ENCODE measurements around the gene CRACR2B.

CRACR2B gene

GRCh38 chr11:827897-828192 lies at the start of gene CRACR2B:
TSS of gene CRACR2B (plus strand) at chr11:827919. CDS start at chr11:828608, 689 bp downstream.
- no peak for DNase-seq (ENCODE audit: low read depth in 2 of 2)

GRCh38 chr11:778976-779954 lies 48.5 kb upstream of the CRACR2B start:
- DNase-seq (ENCODE audit: low read depth in 2 of 2): no peak

GRCh38 chr11:779955-780532 lies 47.7 kb upstream of the CRACR2B start:
- DNase-seq (ENCODE audit: low read depth in 2 of 2): no peak

DNA sequence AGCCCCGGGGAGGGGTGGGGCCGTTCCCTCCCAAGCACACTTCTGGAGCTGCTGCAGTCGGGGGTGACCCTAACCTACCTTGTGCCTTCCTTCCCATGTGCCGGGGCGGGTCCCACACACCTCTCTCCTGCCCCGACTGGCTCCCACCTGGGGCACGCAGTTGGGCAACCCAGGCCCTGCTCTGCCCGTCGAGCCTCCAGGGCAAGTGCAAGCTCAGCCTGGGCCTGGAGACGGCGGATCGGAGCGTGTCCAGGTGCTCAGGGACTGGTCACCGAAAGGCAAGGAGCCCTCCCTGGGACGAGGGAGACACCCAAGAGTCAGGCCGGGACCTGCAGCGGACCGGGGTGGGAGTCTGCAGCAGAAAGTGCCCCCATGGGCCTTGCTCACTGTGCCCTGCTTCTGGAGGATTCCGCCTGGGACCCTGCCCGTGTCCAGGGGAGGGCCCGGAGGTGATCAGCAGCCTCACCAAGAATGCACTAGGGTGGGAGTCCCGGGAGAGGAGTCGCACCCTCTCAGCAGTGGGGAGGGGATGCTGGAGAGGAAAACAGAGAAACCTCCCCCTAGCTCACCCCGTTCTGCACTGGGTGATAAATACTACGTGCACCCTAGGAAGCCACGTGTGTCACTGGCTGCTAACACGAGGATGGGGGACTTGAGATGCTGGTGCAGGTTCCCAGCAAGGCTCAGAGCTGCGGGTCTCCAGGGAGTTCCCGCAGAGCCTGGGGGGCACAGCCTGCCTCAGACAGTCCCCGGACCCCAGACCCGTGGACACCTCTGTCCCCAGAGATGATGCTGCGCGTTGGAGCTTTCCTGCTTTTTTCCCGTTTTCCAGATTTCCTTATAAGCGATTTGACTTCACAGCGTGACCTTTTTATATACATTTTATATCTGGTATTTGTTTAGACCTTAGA lies 45.2 kb upstream of the CRACR2B start:
- no peak for DNase-seq (ENCODE audit: low read depth in 2 of 2)

DNA sequence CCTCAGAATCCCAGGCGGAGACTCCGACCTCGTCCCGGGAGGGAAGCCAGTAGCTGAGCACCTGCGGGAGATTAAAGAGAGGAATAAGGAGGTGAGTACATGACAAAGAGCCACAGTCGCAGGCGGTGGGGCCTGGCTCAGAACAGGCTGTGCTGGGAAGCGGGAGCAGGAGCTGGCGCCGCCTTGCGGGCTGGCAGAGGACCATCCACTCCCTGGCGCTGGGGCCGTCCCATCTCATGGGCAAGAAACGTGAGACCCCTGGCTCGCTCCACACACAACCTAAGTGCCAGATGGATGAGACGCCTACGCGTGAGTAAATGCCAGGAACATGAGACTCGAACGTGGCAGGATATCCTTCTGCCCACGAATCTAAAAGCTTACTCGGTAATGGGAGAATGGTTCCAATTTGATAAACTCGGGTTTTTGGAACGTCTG lies 44.1 kb upstream of the CRACR2B start:
- DNase-seq (ENCODE audit: low read depth in 2 of 2): no peak

DNA sequence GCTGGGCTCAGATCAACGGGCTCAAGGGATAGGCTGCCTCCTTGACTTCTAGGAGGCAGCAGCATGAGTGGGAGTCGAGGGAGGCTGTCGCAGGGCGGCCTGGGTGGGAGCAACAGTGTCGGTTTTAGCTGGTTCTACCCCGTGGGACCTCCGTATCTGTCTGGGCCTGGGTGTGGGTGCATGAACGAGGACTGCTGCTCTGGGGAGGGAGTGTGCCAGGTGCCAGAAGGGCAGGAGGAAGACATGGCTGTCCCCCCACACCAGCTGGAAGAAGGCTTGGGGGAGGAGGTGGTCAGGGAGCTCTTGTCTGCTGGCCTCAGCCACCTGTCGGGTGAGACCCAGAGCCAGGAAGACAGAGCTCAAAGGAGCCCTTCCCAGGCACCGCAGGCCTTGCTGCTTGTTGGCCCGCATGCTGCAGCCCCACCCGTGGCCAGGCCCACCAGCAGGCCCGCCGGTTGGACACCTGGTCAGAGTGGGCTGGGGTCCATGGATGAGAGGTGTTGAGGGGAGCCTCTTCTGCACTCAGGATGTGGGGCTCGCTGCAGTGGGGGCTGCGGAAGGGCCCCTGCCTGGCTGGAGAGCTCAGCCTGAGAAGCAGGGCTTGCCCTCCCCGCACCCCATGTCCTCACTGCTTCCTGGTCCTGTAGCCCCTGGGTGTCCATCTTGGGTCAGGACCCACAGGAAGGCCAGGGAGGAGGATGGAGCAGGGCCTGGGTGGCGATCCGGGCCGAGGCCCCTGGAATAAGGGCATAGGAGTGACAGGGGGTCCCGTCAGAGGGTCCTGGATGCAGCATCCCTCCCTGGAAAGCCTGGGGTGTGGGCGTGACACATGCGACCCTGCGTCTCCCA lies 41.3 kb upstream of the CRACR2B start:
- DNase-seq (ENCODE audit: low read depth in 2 of 2): no peak

DNA sequence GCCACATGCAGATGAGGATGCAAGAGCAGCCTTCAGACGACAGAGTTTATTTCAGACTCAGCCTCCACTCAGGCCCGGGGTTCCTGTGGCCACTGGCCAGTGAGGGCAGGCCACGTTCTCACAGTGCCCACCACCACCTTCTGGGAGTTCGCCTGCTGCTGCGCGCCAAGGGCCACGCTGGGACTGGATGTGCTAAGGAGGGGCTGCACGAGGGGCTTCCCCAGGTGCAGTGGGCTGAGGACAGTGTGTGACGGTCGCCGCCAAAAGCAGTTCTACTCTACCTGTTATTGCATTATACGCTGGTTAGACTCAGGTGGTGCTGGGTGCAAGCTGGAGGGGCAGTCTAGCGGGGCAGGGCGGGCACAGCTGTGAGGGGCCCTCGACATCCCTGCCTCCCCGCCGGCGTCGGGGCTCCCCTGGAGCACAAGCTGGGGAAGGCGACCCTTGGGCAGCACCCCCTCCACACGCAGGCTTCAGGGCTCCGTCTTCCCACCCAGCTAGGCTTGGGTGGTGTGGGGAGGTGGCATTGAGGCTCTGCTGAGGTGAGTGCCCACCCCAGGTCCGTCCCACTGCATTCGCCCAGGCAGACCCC lies 40.5 kb upstream of the CRACR2B start:
- DNase-seq (ENCODE audit: low read depth in 2 of 2): no peak

GRCh38 chr11:788009-788640 lies 39.6 kb upstream of the CRACR2B start:
- no peak for DNase-seq (ENCODE audit: low read depth in 2 of 2)

DNA sequence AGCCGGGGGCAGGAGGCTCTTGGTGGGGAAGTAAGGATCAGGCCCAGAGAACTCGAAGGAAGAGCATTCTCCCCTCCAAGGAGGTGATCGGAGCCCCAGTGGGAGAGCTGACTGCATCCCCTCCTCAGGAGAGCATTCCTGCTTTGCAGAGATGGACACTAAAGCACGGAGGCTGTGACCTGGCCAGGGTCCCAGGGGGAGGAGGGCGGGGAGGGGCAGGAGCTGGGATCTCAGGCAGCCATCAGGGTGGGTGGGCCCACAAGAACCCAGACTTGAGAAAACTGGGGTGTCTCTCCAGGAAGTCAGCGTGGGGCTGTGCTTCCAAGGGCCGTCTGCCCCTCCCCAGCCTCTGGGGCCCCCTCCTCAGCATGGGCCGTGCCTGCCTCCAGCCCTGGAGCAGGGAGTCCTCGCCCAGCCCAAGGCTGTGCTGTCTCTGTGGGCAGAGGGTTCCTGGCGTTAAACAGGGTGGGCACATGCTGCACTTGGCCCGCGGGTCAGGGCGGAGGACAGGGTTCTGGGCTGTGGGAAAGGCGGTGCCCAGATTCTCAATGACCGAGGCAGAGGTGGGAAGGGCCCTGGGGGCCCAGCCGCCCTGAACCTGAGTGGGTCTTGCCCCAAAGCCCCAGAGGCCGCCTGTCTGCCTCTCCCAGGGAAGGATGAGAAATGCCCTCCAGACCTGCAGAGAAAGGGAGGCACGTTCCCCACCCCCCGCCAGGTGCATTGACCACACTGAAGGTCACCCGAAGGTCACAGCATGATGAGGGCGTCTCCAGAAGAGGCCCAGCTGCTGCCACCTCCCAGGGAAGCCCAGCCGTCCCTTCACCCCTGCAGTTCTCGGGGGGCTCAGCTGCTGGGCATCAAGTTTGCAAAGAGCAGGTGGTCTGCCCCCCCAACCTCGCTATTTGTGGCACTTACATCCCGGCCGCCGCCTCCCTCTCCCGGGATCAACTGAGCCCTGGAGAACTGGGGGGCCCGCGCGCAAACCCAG lies 38.5 kb upstream of the CRACR2B start:
- DNase-seq (ENCODE audit: low read depth in 2 of 2): no peak

- DNase-seq (ENCODE audit: low read depth in 2 of 2): no peak
Measured at GRCh38 chr11:789943-790342, 37.8 kb upstream of the CRACR2B start, which contains the start of gene CEND1. TSS of gene CEND1 (minus strand) at chr11:790090. CDS start at chr11:788576, 1,514 bp downstream.

- no peak for DNase-seq (ENCODE audit: low read depth in 2 of 2)
Measured at GRCh38 chr11:790721-791564, 36.8 kb upstream of the CRACR2B start.

DNA sequence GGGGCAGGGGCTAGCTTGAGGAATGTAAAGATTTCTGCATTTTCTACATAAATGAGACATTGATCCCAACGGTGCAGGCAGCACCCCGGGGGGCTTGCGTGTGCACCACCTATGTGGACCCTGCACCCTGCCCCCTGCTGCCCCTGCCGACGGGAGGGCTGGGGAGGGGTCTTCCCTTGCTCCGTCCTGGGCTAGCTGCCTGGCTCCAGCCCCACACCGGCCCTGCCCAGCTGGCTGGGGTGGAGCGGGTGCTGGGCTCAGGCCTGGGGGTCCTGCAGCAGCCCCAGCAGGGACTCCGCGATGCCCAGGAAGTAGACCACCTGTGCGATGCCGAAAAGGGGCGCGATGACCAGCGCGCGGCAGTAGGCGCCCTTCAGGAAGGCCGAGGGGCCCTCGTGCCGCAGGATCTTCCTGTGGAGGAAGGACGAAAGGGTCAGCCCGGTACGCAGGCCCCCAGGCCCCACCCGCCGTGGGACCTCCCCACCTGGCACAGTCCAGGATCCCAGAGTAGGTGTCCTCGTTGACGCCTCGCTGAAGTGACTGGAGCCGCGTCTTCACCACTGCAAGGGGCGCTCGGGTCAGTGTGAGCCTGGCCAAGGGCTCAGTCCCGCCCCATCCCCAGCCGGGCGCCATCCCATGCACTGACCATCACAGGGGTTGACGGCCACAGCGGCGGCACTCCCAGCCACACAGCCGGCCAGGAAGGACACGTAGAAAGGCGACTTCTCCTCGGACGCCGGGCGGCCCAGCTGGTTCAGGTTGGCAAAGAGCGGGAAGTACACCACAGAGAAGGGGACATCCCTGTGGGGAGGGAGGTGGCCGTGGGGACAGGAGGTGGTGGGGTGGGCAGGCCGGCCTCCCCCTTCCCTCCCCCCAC lies 35.8 kb upstream of the CRACR2B start:
- no peak for DNase-seq (ENCODE audit: low read depth in 2 of 2)

DNA sequence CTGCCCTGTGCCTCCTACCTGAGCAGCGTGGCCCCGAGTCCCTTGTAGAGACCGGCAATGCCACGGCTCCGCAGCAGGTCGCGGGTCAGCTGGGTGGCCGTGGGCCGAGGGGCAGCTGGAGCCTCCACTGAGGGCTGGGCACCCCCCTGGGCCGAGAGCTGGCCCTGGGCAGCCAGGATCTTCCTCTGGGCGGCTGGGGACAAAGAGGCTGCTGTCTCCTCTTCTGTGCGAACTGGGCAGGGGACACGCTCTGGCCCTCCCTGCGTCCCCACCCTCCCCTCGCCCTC lies 35.2 kb upstream of the CRACR2B start:
- DNase-seq (ENCODE audit: low read depth in 2 of 2): no peak

DNA sequence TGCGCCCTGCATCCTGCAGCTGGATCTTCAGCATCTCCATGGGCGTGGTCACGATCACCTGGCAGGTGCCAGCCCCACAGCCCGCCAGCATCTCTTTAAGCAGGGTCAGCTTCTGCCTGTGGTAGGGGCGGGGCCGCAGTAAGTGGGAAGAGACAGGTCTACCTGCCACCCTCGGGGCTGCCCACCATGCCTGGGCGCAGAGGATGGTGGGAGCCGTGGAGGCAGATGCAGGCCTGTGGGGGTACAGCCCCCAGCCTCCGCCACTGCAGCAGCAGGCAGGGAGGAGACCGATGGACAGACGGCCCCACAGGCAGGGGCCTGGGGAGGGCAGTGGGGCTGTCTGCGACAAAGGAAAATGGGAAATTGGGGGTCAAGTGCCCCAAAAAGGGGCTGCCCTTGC lies 34.8 kb upstream of the CRACR2B start:
- DNase-seq (ENCODE audit: low read depth in 2 of 2): no peak

DNA sequence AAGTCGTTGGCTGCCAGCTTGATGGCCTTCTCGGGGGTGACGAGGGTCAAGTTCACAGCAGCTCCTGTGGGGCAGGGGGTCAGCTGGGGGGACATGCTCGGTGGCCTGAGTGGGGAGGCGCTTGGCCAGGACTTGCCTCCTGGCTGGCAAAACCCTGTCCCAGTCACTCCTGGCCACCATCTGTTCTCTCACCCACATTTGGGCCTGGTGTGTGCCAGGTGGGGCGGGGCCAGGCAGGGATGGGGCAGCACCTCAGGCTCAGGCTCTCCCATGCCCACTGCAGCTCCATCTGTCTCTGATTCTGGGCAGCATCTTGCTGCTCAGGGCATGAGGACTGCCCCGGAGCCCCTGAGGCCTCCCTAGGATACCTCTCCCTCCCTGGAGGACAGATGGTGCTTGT lies 34.2 kb upstream of the CRACR2B start:
- DNase-seq (ENCODE audit: low read depth in 2 of 2): no peak

DNA sequence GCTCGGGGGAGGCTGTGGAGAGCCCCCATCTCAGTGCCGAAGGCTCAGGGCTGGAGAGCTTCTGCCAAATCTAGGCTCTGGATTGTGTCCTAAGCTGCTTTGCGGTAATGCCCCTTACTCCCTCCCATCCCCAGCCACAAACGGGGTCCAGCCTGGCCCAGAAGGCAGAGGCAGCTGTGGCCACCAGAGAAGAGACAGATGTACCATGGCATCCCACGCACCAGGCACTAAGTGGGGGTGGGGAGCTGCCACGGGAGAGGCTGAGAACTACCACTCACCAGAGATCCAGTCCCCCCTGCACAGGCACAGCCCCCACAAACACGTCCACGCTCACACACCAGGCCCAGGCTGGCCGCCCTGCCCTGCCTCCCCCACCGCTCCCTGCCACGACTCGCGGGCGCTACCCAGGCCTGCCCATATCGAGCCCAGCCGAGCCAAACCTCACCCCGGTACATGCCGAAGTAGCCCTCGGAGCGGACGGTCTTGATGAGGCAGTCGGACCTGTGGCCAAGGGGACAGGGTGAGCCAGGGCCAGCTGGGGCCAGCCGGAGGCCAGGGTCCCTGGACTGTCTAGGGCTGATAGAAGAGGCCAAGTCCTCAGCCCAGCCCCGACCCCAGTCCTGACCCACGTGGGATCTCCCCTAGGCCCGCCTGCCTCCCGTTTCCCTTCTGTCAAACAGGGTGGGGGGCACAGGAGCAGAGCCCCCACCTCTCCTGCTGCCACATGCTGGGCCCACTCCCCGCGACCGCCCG lies 33.5 kb upstream of the CRACR2B start:
- no peak for DNase-seq (ENCODE audit: low read depth in 2 of 2)

Data from activated CD8-positive, alpha-beta memory T cell treated with anti-CD3 and anti-CD28 coated beads for 4 hours (primary cell).